ENCODE measurements around the gene COA4. TPM values are rescaled to one million over a fixed set of nuclear protein-coding genes. Genes with fewer than 3 reads are reported as not detected.

COA4 gene
- polyA plus RNA-seq (2011; rRNA removed) (126 and 143 TPM in 2 replicates), polyA plus RNA-seq (2017; fragmentation: RNase III; extraction: RNeasy Plus Mini Kit Qiagen cat#74134 plus additional on column Dnase treatment) (212 to 235 TPM (median 214 TPM) in 3 replicates), polyA minus RNA-seq (2011; rRNA and poly(A)+ RNA removed) (49.6 and 65.4 TPM in 2 replicates)
- 242 and 287 TPM in 2 replicates for polyA plus RNA-seq (2012; cell fraction: cytosol; rRNA removed)
- 157 and 173 TPM in 2 replicates for polyA plus RNA-seq (2012; cell fraction: nucleus; rRNA removed)

- ChIA-PET CTCF (interaction anchor here (0.6 to 1.8 kb wide), 3 partner anchors 10 to 363 kb away, joined by 3 to 5 read pairs (median 3); no protein-coding TSS in a partner anchor), POLR2A (interaction anchor here (0.6 to 1.5 kb wide), 3 partner anchors 11 to 97 kb away, joined by 3 to 5 read pairs (median 5); partner anchors contain the start of gene MRPL48)
- peak within 1 kb of the TSS; percentile 73 for H3K4me3 ChIP-seq
- ATAC-seq (peak; percentile 98), FAIRE-seq (no peak), DNase-seq (ENCODE audit: low read depth in 1 of 2, low spot score in 1 of 2) (peak; percentile 96 to 98)
- H3K4me2 ChIP-seq: peak within 1 kb of the TSS; percentile 93
- H3K27ac ChIP-seq: peak within 1 kb of the TSS; percentile 92 to 94
- H3K9me3 ChIP-seq: no peaks in the 10 kb centered on the region
- WGBS (ENCODE audit: missing lambda C conversion rate): 3% methylated on average over 39 of the region's 57 CpGs
- H3K4me1 ChIP-seq: peaks cover 17% of the 10 kb centered on the region
- TF ChIP-seq, protein P1, sequence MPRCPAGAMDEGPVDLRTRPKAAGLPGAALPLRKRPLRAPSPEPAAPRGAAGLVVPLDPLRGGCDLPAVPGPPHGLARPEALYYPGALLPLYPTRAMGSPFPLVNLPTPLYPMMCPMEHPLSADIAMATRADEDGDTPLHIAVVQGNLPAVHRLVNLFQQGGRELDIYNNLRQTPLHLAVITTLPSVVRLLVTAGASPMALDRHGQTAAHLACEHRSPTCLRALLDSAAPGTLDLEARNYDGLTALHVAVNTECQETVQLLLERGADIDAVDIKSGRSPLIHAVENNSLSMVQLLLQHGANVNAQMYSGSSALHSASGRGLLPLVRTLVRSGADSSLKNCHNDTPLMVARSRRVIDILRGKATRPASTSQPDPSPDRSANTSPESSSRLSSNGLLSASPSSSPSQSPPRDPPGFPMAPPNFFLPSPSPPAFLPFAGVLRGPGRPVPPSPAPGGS (IDR thresholded peaks at IDR 0.05): peak; percentile 78
- TF ChIP-seq KDM5A (IDR thresholded peaks at IDR 0.05) (0 out of 2 replicates have a peak, but pooled peaks have one; percentile 4), BHLHE40 (IDR thresholded peaks at IDR 0.05; ENCODE audit: low read depth, low read length) (peak; percentile 67; the same call in 1 of the 2 replicates), MYC (IDR thresholded peaks at IDR 0.05; ENCODE audit: borderline replicate concordance, low read length) (peak; percentile 95), CHD2 (IDR thresholded peaks at IDR 0.05; ENCODE audit: low read length, partially characterized antibody) (no peak), GATA3 (IDR thresholded peaks at IDR 0.05; ENCODE audit: borderline replicate concordance) (no peak), FOXS1 (CRISPR knock-in tag; IDR thresholded peaks at IDR 0.05) (no peak), HOXA7 (CRISPR knock-in tag; IDR thresholded peaks at IDR 0.05) (no peak), CBX2 (IDR thresholded peaks at IDR 0.05; ENCODE audit: borderline replicate concordance, low read depth) (no peak), NR3C1 (IDR thresholded peaks at IDR 0.05) (no peak), HEYL (CRISPR knock-in tag; IDR thresholded peaks at IDR 0.05) (no peak), HOXB13 (CRISPR knock-in tag; IDR thresholded peaks at IDR 0.05; ENCODE audit: low read depth) (no peak), RNF2 (IDR thresholded peaks at IDR 0.05; ENCODE audit: borderline replicate concordance, low read depth) (no peak), TP53 (CRISPR knock-in tag; IDR thresholded peaks at IDR 0.05) (no peak), RARB (CRISPR knock-in tag; IDR thresholded peaks at IDR 0.05) (no peak), POLR2AphosphoS2 (conservative IDR thresholded peaks at IDR 0.05; ENCODE audit: low read length) (no peak), CEBPB (IDR thresholded peaks at IDR 0.05) (no peak), PHF8 (IDR thresholded peaks at IDR 0.05; ENCODE audit: borderline replicate concordance, low read depth) (peak; percentile 68), ZSCAN20 (CRISPR knock-in tag; IDR thresholded peaks at IDR 0.05) (no peak), NPAS2 (CRISPR knock-in tag; IDR thresholded peaks at IDR 0.05; ENCODE audit: borderline replicate concordance) (no peak), CHD4 (IDR thresholded peaks at IDR 0.05; ENCODE audit: borderline replicate concordance) (no peak), KDM1A (IDR thresholded peaks at IDR 0.05; ENCODE audit: low read depth) (no peak), MAFK (IDR thresholded peaks at IDR 0.05; ENCODE audit: partially characterized antibody) (no peak), ZFP36 (IDR thresholded peaks at IDR 0.05; ENCODE audit: borderline replicate concordance, partially characterized antibody) (no peak), ESRRA (IDR thresholded peaks at IDR 0.05; ENCODE audit: borderline replicate concordance, low read length) (no peak), CTCF (IDR thresholded peaks at IDR 0.05) (no peak), RAD21 (conservative IDR thresholded peaks at IDR 0.05 in 1 of 2, IDR thresholded peaks at IDR 0.05 in 1 of 2) (no peak), TFCP2L1 (CRISPR knock-in tag; IDR thresholded peaks at IDR 0.05) (no peak), EHF (CRISPR knock-in tag; IDR thresholded peaks at IDR 0.05) (no peak), ELK1 (IDR thresholded peaks at IDR 0.05; ENCODE audit: low read depth, low read length) (no peak), SREBF2 (IDR thresholded peaks at IDR 0.05) (no peak), FOSL2 (IDR thresholded peaks at IDR 0.05) (no peak), FOSL2 (CRISPR knock-in tag; IDR thresholded peaks at IDR 0.05) (no peak), EP300 (IDR thresholded peaks at IDR 0.05) (no peak), JUNB (IDR thresholded peaks at IDR 0.05) (no peak), HOXB5 (CRISPR knock-in tag; IDR thresholded peaks at IDR 0.05) (no peak)
- TF ChIP-seq, protein P2, sequence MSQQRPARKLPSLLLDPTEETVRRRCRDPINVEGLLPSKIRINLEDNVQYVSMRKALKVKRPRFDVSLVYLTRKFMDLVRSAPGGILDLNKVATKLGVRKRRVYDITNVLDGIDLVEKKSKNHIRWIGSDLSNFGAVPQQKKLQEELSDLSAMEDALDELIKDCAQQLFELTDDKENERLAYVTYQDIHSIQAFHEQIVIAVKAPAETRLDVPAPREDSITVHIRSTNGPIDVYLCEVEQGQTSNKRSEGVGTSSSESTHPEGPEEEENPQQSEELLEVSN (IDR thresholded peaks at IDR 0.05; ENCODE audit: borderline replicate concordance, low read depth): peak; percentile 39; the same call in 1 of the 2 replicates
Measured at GRCh38 chr11:73876424-73877310, at the start of gene COA4, which contains the start of gene PAAF1. Gene COA4 (minus strand): TSS chr11:73876846. CDS start chr11:73873378, 3,468 bp downstream. Gene PAAF1 (plus strand): TSS chr11:73876999. CDS start chr11:73877022, 23 bp downstream.
